T-helper 2 cell (primary cell): ENCODE results near the gene GGT5.

Source experiments
- DNase-seq, 5 experiments: peaks; one replicate each; pipeline versions ENCODE4 v3.0.0 to v3.0.0-alpha.2; 2012 to 2022

Gene GGT5

DNA sequence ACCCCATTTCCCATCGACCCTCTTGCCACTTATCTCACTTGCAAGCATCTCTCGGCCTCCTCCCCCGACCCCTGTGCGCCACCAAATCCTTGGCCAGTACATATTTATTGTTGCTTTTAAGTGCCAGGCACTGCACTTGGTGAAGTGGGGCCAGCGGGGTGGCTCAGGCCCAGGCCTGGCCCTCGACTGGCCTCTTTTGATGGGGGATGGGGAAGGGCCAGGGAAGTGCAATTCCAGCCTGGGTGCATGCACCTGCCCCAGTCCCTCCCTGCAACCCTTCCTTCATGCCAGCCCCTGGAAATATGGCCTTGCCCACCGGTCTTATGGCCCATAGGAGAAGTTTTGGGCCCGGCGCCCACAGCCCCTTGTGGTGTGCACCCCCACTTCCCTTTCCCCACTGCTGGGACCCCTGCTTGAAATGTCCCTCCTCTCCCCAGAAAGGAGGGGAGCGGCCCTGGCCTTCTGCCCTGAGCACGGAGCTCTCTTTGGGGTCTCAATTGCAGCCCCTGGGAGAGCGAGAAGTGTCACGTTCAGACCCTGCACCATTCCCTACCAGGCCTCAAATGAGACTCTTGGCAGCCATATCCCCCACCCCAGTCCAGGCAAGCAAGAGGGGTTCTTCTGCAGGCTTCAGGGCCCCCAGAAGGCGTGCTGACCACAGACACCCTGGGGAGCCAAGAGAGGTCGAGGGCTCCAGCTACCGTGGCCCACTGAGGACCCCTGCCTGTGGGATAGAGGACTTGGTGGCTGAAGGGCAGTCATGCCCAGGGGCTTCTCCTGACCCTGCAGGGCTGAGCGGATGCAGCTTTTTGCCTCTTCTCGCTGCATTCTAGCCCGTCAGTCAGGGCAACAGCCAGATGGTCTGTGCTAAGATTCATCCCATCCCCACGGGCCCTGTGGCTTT lies 62.6 kb downstream of the GGT5 start:
- DNase-seq = no peak

DNA sequence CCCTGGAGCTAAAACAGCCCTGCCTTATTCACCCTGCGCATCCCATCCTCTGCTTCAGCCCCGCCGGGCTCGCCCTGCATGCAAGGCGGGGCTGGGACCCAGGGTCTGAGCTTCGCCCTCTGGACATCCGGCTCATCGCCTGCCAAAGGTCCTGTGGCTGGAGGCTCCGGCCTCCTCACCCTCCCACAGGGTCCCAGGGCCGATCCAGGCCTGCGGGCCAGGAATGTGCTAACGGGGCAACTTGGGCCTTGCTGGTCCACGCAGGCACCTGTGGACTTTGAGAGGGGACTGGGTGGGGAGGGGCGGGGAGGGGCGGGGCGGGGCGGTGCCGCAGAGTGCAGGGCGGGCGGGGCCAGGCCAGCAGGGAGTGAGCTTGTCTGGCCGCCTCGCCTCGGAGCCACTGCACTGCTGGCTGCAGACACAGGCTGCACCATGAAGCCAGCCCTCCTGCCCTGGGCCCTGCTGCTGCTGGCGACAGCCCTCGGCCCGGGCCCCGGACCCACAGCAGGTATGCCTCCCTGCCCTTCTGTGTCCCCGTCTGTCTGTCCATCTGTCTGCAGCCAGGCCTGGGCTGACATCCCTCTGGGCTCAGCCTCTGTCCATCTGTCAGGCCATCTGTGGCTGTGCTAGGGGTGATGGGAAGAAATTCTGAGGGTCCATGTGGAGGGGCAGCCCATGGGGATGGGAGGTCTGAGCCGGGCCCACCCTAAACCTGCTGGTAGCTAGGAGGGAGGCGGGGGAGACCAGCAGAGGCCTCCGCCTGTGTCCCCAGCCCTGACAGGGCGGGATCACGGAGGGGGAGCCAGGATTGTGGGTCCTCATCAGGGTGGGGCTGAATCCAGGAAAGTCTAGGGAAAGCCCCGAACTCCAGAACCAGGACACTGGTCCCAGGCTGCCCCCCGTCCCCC lies 63.5 kb downstream of the GGT5 start, which contains the start of gene SUSD2:
TSS of gene SUSD2 (plus strand) at position 400 of the 908 bp plus-strand sequence. CDS start at position 433, 33 bp downstream.
- DNase-seq = no peak

DNA sequence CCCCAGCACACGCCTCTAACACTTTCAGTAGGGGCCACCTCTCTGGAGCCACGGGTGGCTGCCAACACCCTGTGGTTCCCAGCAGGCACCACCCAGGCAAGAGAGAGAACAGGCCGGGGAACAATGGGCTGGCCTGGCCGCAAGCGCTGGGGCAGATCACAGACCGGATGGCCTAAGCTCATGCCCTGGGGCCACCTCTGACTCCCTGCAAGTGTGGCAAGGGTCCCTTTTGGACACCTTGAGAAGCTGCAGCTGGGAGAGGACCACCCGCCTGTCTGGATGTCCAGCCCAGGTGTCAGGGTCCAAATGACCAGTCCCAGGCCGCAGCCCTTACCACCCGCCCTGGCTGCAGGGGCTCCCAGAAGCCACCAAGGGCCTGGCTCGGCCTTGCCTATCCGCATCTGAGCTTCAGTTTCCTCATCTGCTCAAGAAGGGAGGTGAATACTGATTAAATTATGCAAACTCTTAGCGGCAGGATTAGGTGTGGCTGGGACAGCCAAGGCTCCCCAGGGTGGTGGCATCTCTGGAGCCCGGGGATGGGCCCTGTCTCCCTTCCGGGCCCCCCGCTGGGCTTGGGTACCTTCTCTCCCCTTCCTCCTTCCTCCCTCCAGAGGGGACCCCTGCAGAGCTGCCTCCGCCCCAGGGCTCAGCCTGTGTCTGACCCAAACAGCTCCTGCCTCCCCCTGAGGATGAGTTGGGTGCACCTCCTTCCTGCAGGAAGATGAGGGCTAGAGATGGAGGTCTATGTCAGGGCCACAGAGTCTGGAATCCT lies 64.4 kb downstream of the GGT5 start:
- no peak for DNase-seq

DNA sequence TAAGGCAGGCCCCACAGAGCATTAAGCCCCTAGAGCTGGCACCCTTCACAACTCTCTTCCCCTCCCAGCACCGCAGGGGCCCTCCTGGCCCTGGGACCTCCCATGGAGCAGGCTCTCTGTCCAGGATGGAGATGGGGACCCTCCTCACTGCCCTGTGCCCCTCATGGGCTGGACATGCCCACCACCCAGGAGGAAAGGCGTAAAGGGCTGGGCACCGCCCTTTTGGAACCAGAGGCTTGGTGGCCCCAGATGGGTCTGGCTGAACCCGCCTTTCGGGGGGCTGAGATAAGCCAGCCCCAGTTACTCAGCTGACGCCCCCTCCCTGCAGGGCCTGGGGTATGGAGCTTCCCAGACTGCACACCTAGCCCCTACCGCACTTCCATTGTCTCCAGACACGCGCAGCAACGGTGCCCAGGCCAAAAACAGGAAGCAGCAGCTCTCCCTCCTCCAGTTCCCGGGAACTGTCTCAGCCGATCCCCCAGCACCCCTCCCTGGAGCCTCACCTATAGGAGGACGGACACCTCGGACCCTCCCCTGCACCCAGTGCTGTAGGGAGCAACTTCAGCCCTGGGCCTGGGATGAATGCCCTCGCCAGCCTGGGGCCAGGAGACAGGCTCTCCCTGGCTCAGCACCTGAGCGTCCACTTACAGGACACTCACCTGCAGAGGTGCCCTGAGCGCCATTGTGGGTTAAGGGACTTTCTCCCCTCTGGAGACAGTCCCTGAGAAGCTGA lies 65.2 kb downstream of the GGT5 start:
- no peak for DNase-seq

DNA sequence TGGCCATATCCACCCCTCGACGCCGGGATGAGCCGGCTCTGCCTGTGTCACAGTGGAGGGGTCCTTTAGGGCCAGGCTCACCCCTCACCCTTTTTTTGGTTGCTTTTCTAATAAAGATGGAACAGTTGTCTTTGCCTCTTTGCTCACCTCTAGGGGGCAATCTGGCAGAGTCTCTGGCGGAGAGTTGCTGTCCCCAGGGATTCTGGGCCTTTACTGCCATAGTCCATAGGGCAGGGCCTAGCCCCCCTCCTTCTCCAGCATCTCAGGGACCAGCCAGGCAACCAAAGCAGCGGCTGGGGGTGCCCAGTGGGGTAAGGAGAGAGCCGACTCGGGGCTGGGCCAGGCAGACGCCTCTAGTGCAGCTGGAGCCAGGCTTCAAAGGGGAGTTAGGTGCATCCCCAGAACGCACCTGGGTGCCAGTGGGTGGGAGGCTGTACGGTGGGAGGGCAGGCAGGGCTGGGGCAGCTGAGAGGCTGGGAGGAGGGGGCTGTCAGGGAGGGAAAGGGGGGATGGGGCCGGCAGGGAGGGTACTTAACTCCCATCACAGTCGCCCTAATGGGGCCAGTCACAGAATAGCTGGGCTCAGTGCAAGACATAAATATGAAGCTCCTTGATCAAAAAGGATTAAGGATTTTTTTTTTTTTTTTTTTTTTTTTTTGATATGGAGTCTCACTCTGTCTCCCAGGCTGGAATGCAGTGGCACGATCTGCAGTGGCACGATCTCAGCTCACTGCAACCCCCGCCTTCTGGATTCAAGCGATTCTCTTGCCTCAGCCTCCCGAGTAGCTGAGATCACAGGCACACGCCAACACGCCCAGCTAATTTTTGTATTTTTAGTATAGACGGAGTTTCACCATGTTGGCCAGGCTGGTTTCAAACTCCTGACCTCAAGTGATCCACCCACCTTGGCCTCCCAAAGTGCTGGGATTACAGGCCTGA lies 66.1 kb downstream of the GGT5 start:
- no peak for DNase-seq

DNA sequence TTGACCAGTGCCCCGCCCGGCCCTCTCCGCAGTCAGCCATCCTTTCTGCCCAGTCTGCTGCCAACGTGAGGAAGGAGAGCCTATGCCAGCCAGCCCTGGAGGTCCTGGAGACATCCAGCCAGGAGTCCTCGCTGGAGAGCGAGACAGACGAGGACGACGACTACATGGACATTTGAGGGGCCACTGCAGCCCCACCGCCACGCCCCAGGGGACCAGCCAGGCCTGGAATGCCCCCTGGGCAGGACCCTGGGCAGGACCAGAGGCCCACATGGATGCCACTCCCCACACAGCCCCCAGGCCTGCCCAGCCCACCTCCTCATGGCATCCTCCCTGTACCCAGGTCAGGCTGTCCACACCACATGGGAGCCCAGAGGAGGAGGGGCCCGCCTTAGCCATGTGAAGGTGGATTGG lies 66.9 kb downstream of the GGT5 start:
- DNase-seq = no peak

DNA sequence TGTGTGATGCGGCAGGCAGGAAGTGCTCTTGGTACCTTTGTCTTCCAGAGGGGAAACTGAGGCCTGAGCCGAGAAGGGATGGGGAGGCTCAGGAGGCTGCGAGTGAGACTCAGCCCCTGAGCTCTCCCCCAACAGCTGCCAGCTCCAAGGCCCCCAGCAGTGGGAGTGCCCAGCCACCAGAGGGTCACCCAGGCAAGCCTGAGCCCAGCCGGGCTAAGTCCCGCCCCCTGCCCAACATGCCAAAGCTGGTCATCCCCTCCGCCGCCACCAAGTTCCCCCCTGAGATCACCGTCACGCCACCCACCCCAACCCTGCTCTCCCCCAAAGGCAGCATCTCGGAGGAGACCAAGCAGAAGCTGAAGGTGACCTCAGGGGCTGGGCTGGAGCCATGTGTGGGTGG lies 67.4 kb downstream of the GGT5 start:
- DNase-seq = no peak

DNA sequence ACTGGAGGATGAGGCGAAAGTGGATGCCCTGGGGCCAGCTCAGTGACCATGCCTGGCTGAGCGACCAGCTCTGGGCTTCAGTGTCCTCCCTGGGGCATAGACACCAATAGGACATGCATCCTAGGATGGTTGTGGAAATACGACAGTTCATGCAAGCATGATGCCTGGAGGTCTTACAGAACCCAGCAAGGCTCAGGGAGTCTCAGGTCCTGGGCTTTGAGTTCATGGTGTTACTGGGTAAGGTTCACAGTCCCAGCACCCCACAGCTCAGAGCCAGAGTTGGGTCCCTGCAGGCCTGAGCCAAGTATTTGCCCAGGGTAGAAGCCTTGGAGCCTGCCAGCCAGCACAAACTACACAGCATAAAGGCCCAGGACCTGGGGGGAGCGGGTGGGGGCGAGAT lies 67.8 kb downstream of the GGT5 start:
- no peak for DNase-seq

DNA sequence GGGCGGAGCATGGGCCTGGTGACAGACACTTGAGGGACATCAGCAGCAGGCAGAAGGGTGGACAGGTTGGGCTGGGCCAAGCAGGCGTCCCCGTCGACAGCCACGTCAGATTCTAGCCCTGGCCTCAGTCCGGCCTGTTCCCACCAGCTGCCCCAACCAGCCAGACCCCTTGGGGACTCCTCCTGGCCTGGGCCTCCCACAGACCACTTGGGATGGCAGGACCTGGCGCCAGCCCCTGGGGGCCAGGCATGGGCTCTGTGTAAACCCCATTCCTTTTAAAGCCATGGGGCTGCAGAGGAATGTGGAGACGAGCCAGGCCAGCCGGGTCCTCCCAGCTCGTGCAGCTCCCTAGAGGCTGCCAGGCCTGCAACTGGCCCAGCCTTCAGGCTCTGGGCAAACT lies 68.3 kb downstream of the GGT5 start:
- DNase-seq = no peak

DNA sequence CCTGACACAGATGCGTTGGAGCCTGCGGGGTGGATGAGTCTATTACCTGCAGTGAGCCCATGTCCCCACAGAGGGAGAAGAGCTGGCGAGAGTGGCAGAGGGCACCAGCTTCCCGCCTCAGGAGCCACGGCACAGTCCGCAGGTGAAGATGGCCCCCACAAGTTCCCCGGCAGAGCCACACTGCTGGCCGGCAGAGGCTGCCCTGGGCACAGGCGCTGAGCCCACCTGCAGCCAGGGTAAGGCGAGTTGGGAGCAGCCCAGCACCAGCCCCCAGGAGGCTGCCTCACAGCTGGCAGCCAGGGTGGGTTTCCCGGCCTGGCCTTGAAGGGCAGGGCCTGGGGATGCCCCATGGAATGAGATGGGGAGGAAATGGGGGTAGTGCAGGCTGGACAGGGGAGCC lies 68.8 kb downstream of the GGT5 start:
- no peak for DNase-seq

DNA sequence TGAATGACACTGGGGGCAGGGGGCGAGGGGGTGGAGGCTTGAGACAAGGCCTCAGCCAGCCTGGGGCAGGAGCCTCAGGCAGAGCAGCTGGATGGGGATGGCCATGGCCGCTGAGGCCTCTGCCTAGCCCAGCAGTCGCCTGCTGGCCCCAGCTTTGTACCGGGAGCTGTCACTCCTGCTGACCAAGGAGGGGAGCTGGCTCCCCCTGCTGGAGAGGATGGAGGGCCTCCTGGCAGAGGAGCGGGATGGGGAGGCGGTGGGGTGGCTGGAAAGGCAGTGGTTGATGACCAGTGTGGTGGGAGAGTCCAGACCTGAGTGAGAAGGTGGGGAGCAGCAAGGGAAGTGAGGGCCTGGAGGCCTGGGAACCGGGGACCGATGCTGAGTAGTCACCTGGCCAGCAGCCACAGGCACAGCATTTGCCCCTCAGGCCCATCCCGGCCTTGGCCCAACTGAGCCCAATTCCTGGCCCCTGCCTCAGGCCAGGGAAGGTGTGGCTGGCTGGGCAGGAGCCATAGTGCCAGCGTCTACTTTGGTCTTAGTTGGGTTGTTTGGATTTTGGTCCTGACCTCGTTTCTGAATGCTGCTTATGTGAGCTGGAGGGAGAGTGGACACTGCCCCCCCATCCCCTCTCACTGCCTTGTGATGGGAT lies 69.6 kb downstream of the GGT5 start:
- peak in 4 of 5 experiments; percentile 28 to 52 (median 42) for DNase-seq

DNA sequence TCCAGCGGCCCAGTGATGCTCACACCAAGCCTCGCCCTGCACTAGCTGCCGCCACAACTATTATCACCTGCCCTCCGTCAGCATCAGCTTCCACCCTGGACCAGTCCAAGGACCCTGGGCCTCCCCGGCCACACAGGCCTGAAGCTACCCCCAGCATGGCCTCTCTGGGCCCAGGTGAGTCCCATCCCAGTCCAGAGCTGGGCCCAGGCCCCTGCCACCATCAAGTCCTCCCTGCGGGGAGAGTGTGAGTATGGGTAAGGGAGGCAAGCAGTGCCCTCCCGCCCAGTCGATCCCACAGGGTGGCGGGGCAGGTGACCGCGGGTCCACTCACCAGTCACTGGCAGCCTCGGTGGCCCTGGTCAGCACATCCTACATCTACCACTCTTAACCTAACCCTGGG lies 73.1 kb downstream of the GGT5 start:
- DNase-seq = no peak

DNA sequence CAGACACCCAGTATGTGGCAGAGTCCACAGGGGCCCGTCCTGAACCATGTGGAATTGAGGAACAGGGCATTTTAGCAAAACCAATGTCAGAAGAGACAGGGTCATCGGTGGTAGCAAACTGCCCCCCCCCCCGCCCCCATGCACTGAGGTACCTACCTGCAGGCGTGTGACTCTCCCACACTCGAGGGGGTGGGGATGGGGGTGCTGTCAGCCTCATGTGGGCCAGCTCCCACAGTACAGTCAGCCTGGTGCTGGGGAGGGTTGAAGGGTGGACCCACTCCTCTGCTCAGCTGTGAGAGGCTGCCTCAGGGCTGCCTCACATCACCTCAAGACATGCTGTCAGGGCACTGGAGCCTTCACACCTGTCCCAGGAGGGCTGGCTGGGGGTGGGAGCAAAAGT lies 74.2 kb downstream of the GGT5 start:
- DNase-seq = no peak

DNA sequence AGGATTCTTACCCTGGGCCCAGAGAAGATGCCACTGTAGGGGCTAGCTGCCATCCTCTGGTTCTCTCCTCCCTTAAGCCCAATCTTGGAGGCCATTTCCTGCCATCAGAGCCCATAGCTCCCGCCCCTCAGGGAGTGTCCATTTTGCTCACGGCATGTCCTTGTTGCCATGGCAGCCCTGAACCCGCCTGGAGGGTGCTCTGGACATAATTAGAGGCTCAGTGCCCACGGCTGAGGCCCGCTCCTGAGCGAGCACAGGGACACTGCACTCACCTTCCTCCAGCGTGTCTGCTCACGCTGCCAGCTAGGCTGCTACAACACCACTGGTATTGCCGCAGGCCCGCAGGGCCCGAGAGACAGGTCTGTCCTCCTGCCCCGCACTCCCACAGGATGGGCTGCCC lies 74.7 kb downstream of the GGT5 start:
- DNase-seq = no peak
